Cardiac ventricle fibroblast (primary cell): ENCODE data around the gene ESRP2. TPM values are rescaled to one million over a fixed set of nuclear protein-coding genes. Genes with fewer than 3 reads are reported as not detected.

ENCODE experiments used
- total RNA-seq: library from RNA; depleted of rRNA; stranded (reverse); fragments of >200 nt; gene quantifications from 2 replicates; pipeline ENCODE4 v1.2.3, GENCODE V29; 2015

The ESRP2 gene
- not detected in 2 replicates for total RNA-seq

DNA sequence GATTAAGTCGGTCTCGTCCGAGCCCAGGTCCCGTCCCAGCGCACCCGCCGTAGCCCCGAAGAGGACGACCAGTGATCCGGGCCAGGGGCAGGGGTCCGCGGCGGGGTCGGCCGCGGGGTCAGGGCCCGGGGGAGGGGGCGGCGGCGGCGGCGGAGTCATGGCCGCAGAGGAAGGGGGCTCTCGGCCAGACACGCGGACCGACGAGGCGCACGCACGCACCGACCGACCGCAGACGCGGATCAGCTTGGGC lies at the start of gene ESRP2:
TSS of gene ESRP2 (minus strand) at position 241 of the 250 bp plus-strand sequence. CDS start at position 159, 82 bp downstream.

DNA sequence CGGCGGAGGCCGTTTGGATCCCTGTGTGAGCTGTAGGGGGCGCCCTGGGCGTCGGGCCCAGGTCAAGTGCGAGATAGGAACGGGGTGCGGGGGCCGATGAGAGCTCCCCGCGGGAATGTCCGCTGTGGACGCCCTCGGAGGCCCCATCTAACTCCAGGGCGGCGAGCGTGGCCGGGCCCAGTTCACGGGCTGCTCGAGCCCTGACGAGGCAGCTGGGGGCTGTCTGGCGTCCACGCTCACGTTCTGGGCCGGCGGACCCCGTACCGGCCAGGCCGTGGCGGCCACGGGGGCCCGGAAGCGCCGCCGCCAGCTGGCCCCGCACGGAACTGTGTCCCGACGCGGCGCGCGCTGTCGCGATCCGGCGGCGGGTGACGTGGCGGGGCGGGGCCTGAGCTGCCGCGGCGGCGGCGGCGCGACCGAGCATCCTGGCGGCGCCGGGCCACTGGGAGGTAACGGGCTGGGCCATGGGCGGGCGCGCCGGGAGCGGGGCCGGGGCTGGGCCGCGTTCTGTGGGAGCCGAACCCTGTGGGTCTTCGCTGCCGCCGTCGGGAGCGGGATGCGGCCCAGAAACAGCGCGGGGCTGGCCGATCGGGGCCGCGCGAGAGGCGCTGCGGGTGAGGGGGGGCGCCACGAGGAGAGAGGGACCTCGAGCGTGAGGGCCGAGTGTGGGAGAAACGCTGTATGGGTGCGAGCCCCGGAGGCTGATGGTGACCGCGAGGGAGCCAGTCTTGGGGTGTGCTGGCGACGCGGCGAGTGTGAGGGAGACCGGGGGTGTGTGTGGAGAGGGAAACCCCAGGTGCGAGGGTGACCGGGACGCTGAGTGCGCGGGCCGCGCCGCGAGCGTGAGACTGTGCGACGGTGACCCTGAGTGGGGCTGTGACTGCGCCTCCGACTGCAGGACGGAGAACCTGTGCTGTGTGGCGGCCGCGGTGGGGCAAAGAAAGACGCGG lies 28.5 kb upstream of the ESRP2 start, which contains the start of gene SLC7A6:
TSS of gene SLC7A6 (plus strand) at position 399 of the 950 bp plus-strand sequence. CDS start 10,201 bp downstream, outside the sequence.

DNA sequence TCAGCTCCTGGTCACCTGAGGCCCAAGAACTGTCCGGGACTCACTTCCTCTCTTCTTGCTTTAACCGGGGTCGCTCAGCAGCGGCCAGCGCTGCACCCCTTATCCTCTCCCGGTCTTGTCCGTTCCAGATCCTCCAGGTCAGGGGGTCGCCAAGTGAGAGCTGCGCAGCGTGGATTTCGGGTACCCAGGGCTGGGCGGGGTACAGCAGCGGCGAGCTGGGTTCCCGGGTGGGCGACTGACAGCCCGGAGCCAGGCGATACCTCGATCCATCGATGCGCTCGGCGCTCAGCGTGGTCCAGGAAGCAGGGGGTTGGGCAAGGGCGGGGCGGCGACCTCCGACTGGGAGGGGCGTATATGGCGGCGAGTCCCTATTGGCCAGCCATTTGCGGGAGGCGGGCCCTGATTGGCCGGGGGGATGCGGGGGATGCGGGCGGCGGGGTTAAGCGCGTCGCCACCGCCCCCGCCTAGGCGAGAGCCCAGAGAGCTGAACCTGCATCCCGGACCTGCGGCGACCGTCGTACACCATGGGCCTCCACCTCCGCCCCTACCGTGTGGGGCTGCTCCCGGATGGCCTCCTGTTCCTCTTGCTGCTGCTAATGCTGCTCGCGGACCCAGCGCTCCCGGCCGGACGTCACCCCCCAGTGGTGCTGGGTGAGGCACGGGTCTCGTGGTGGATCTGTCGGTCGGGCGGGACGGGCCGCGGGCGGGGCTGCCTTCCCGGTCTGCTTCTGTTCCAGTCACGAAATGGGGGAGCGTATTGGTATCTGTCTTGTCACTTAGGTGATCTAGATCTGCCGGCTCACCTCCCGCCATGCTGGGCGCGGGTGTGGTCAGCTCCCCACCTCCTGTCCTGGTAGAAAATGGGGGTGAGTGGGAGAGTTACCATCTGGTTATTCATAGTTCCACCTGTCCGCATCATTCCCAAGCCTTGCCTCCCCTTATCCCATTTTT lies 9.3 kb upstream of the ESRP2 start, which contains the start of gene PLA2G15:
TSS of gene PLA2G15 (plus strand) at position 471 of the 951 bp plus-strand sequence. CDS start at position 525, 54 bp downstream.

Other genes starting within 250 kb of the ESRP2 start
- gene DPEP2, start 236.6 kb downstream of the ESRP2 start, total RNA-seq: not detected in 2 replicates
- gene DPEP2NB, start 220.2 kb downstream of the ESRP2 start, total RNA-seq: not detected in 2 replicates
- gene DDX28, start 212.9 kb downstream of the ESRP2 start, total RNA-seq: 5.5 and 5.8 TPM in 2 replicates
- 4.6 and 4.9 TPM in 2 replicates for gene DUS2, start 212.8 kb downstream of the ESRP2 start, total RNA-seq
- 15.7 and 18.8 TPM in 2 replicates for gene NFATC3, start 150.8 kb downstream of the ESRP2 start, total RNA-seq
- 11.7 and 13.8 TPM in 2 replicates for gene PLA2G15, start 9.2 kb upstream of the ESRP2 start, total RNA-seq
- gene SLC7A6, start 28.4 kb upstream of the ESRP2 start, total RNA-seq: 5.3 and 13.6 TPM in 2 replicates
- 4.2 and 6.2 TPM in 2 replicates for gene SLC7A6OS, start 74.8 kb upstream of the ESRP2 start, total RNA-seq
- gene PRMT7, start 74.9 kb upstream of the ESRP2 start, total RNA-seq: 32.4 and 33.9 TPM in 2 replicates
- gene SMPD3, start 212.4 kb upstream of the ESRP2 start, total RNA-seq: under 0.01 TPM in 1 of 2 replicates, not detected in the other